Mesendoderm (in vitro differentiated cells): ENCODE measurements around the gene AGAP1.

ENCODE experiments used
- DNase-seq: peaks from one replicate; pipeline ENCODE4 v3.0.0; 2013
- H2AK5ac ChIP-seq: 2 replicates; pipeline ENCODE4 v1.6.1; 2013; ENCODE audit warnings: low read length, inconsistent platforms
- H2BK120ac ChIP-seq: 2 replicates; pipeline ENCODE4 v1.6.1; 2013; ENCODE audit warnings: low read depth, mild to moderate bottlenecking, low read length, moderate library complexity, mixed read lengths
- H2BK15ac ChIP-seq: replicated peaks from 2 replicates; pipeline ENCODE4 v1.6.1; 2013; ENCODE audit warnings: low read depth, mild to moderate bottlenecking, moderate library complexity
- H2BK5ac ChIP-seq: 2 replicates; pipeline ENCODE4 v1.6.1; 2013; ENCODE audit warnings: low read length, inconsistent platforms
- H3K18ac ChIP-seq: 2 replicates; pipeline ENCODE4 v1.6.1; 2013; ENCODE audit warnings: mild to moderate bottlenecking, low read length, mixed read lengths
- H3K23ac ChIP-seq: one replicate; pipeline ENCODE4 v1.6.1; 2013; ENCODE audit warnings: low read length
- H3K27ac ChIP-seq: 2 replicates; pipeline ENCODE4 v1.5.1; 2013; ENCODE audit warnings: low read depth, mild to moderate bottlenecking, inconsistent platforms, low read length, moderate library complexity
- H3K27me3 ChIP-seq: 2 replicates; pipeline ENCODE4 v1.6.1; 2013; ENCODE audit warnings: low read length, control low read depth, mild to moderate bottlenecking, inconsistent platforms; ENCODE audit not compliant: insufficient read depth, poor library complexity
- H3K36me3 ChIP-seq: 2 replicates; pipeline ENCODE4 v1.6.1; 2013; ENCODE audit warnings: low read length, inconsistent platforms; ENCODE audit not compliant: control insufficient read depth, insufficient read depth
- H3K4ac ChIP-seq: one replicate; pipeline ENCODE4 v1.6.1; 2013; ENCODE audit warnings: low read depth, mild to moderate bottlenecking, low read length, moderate library complexity
- H3K4me1 ChIP-seq: 2 replicates; pipeline ENCODE4 v1.6.1; 2013; ENCODE audit warnings: low read depth, low read length, inconsistent platforms; ENCODE audit not compliant: control insufficient read depth
- H3K4me2 ChIP-seq: 2 replicates; pipeline ENCODE4 v1.6.1; 2013; ENCODE audit warnings: low read length
- H3K4me3 ChIP-seq: 2 replicates; pipeline ENCODE4 v1.5.1; 2013; ENCODE audit warnings: mild to moderate bottlenecking, low read length
- H3K56ac ChIP-seq: one replicate; pipeline ENCODE4 v1.6.1; 2013; ENCODE audit warnings: low read length
- H3K79me1 ChIP-seq: 2 replicates; pipeline ENCODE4 v1.6.1; 2013; ENCODE audit warnings: low read length, inconsistent platforms
- H3K79me2 ChIP-seq: 2 replicates; pipeline ENCODE4 v1.6.1; 2013; ENCODE audit warnings: mild to moderate bottlenecking, low read length; ENCODE audit not compliant: control insufficient read depth, insufficient read depth
- H3K9ac ChIP-seq: 2 replicates; pipeline ENCODE4 v1.6.1; 2013; ENCODE audit warnings: low read length, inconsistent platforms
- H4K5ac ChIP-seq: one replicate; pipeline ENCODE4 v1.6.1; 2013; ENCODE audit warnings: low read length
- H4K8ac ChIP-seq: one replicate; pipeline ENCODE4 v1.6.1; 2013; ENCODE audit warnings: low read depth, mild to moderate bottlenecking, control low read depth, low read length, moderate library complexity
- WGBS: extraction: QIAGEN DNeasy Blood & Tissue Kit; methylation state at CpG from one replicate; pipeline ENCODE4 v1.1.7; 2013; ENCODE audit warnings: low lambda C conversion rate, missing lambda C conversion rate; ENCODE audit not compliant: insufficient coverage; ENCODE audit errors: extremely low coverage; 5-methylcytosine and 5-hydroxymethylcytosine counted together

Gene AGAP1

DNA sequence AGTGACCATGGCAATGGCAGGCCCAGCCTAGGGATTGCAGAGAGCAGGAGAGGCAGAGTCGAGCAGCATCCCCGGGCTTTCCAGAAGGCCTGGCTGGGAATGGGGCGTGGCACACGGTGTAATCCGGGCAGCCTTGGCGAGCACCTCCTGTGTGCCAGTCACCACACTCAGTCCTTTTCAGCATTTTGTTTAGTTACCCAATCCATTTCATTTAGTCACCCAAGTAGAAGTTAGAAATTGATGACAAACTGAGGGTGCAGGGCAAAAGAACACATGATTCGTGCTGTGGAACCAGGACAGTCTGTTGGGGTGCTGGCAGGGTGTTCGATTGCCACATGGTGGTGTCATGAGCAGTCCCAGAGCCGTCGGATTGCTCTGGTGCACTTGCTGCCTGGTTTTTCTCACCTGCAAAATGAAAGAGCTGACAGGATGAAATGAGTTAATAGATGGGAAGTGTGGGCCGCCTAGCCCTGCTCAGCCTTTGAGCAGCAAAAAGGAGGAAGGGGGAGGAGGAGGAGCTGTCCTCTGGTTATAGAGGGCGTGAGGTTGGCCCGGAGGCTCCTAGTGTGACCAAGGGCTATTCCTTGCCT lies 299.4 kb downstream of the AGAP1 start:
- Histone ChIP-seq H3K4me2 (no peak overlapping the region), H4K5ac (no peak overlapping the region), H3K36me3 (no peaks in the 10 kb centered on the region), H3K27me3 (no peaks in the 10 kb centered on the region), H3K4me1 (no peaks in the 10 kb centered on the region), H4K8ac (no peak overlapping the region), H2BK5ac (no peak overlapping the region), H2AK5ac (no peak overlapping the region), H3K4me3 (no peak overlapping the region), H3K79me1 (no peaks in the 10 kb centered on the region), H3K18ac (no peak overlapping the region), H3K56ac (no peak overlapping the region), H3K23ac (no peak overlapping the region), H3K27ac (no peak overlapping the region), H3K79me2 (no peaks in the 10 kb centered on the region), H3K9ac (no peak overlapping the region), H3K4ac (no peak overlapping the region), H2BK120ac (no peak overlapping the region), H2BK15ac (no peak overlapping the region)
- WGBS = no CpG with 5 or more reads among the region's 13 CpGs
- DNase-seq = peak; percentile 51

DNA sequence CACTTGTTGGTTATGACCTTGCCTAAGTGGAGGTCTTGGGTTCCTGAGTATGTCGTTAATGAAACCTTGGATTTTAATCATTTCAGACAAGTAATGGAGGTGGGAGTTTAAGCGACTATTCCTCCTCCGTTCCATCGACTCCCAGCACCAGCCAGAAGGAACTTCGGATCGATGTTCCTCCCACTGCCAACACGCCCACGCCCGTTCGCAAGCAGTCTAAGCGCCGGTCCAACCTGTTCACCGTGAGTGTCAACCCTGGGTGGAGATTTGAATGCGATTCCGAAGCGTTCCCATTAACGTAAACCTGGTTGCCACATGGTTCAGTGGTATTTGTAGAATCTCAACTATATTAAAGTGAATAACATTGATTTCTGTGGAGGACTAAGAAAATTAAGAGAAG lies 305.4 kb downstream of the AGAP1 start:
- Histone ChIP-seq H3K4me2 (no peak overlapping the region), H2BK120ac (no peak overlapping the region), H3K79me2 (no peaks in the 10 kb centered on the region), H3K79me1 (no peaks in the 10 kb centered on the region), H3K4me3 (no peak overlapping the region), H3K9ac (no peak overlapping the region), H3K27ac (no peak overlapping the region), H4K5ac (no peak overlapping the region), H2AK5ac (no peak overlapping the region), H2BK15ac (no peak overlapping the region), H3K4ac (no peak overlapping the region), H4K8ac (no peak overlapping the region), H3K27me3 (no peaks in the 10 kb centered on the region), H2BK5ac (no peak overlapping the region), H3K36me3 (no peaks in the 10 kb centered on the region), H3K4me1 (no peaks in the 10 kb centered on the region), H3K23ac (no peak overlapping the region), H3K56ac (no peak overlapping the region), H3K18ac (no peak overlapping the region)
- no peak for DNase-seq
- WGBS = no CpG with 5 or more reads among the region's 17 CpGs

DNA sequence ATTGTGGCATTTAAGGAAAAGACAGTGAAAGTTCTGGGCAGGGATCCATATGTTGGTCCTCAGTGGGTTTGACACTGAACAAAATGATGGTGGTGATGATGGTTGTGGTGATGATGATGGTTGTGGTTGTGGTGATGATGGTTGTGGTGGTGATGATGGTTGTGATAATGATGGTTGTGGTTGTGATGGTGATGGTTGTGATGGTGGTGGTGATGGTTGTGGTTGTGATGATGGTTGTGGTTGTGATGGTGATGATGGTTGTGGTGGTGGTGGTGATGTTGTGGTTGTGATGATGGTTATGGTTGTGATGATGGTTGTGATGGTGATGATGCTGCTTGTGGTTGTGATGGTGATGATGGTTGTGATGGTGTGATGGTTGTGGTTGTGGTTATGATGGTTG lies 308.7 kb downstream of the AGAP1 start:
- H4K5ac ChIP-seq = no peak overlapping the region
- H4K8ac ChIP-seq = no peak overlapping the region
- no peak overlapping the region for H3K4me3 ChIP-seq
- no peak overlapping the region for H3K4me2 ChIP-seq
- H3K9ac ChIP-seq = no peak overlapping the region
- H3K27me3 ChIP-seq = no peaks in the 10 kb centered on the region
- no peak overlapping the region for H2BK120ac ChIP-seq
- DNase-seq = no peak
- no peak overlapping the region for H3K18ac ChIP-seq
- no peak overlapping the region for H2BK5ac ChIP-seq
- H3K23ac ChIP-seq = no peak overlapping the region
- no peaks in the 10 kb centered on the region for H3K79me1 ChIP-seq
- H2AK5ac ChIP-seq = no peak overlapping the region
- H3K4ac ChIP-seq = no peak overlapping the region
- H3K79me2 ChIP-seq = no peaks in the 10 kb centered on the region
- H2BK15ac ChIP-seq = no peak overlapping the region
- no peaks in the 10 kb centered on the region for H3K36me3 ChIP-seq
- H3K4me1 ChIP-seq = no peaks in the 10 kb centered on the region
- H3K27ac ChIP-seq = no peak overlapping the region
- H3K56ac ChIP-seq = no peak overlapping the region

- H3K4me3 ChIP-seq = no peak overlapping the region
- H3K4me1 ChIP-seq = no peaks in the 10 kb centered on the region
- H2AK5ac ChIP-seq = no peak overlapping the region
- no peak overlapping the region for H2BK120ac ChIP-seq
- H3K9ac ChIP-seq = no peak overlapping the region
- no peak overlapping the region for H3K4ac ChIP-seq
- no peak overlapping the region for H3K23ac ChIP-seq
- H3K79me2 ChIP-seq = no peaks in the 10 kb centered on the region
- no peaks in the 10 kb centered on the region for H3K36me3 ChIP-seq
- H2BK5ac ChIP-seq = no peak overlapping the region
- H3K4me2 ChIP-seq = no peak overlapping the region
- no peak overlapping the region for H3K27ac ChIP-seq
- no CpG with 5 or more reads among the region's 1 CpG for WGBS
- H3K18ac ChIP-seq = no peak overlapping the region
- H3K79me1 ChIP-seq = no peaks in the 10 kb centered on the region
- no peak overlapping the region for H4K8ac ChIP-seq
- no peaks in the 10 kb centered on the region for H3K27me3 ChIP-seq
- no peak overlapping the region for H3K56ac ChIP-seq
- DNase-seq = no peak
- H4K5ac ChIP-seq = no peak overlapping the region
- H2BK15ac ChIP-seq = no peak overlapping the region
Measured at GRCh38 chr2:235803028-235803427, 309.2 kb downstream of the AGAP1 start.

DNA sequence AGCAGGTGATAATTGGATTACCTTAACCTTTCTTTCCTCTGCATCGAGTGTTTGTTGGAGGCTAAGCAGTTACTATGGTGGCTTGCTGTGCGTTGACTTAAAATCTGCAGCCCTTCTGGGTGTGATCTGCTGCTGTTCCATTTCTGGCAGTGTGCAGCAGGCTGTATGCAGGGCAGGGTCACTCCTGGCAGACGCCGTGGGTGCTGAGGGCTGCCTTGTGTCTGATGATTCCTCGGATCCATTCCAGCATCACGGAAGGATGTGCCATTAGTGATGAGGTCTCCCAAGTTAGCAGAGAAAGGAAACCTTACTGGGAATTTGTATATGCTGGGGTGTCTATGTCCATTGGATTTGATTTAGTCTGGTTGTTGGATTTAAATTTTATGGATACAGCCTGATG lies 310.8 kb downstream of the AGAP1 start:
- WGBS = no CpG with 5 or more reads among the region's 6 CpGs
- no peak overlapping the region for H3K4me3 ChIP-seq
- no peaks in the 10 kb centered on the region for H3K79me1 ChIP-seq
- no peak overlapping the region for H3K9ac ChIP-seq
- no peak overlapping the region for H2BK120ac ChIP-seq
- no peak overlapping the region for H3K4ac ChIP-seq
- H3K36me3 ChIP-seq = no peaks in the 10 kb centered on the region
- H3K79me2 ChIP-seq = no peaks in the 10 kb centered on the region
- DNase-seq = no peak
- H4K8ac ChIP-seq = no peak overlapping the region
- H2BK15ac ChIP-seq = no peak overlapping the region
- H3K27ac ChIP-seq = no peak overlapping the region
- no peak overlapping the region for H3K18ac ChIP-seq
- no peak overlapping the region for H4K5ac ChIP-seq
- H2BK5ac ChIP-seq = no peak overlapping the region
- no peak overlapping the region for H3K56ac ChIP-seq
- no peaks in the 10 kb centered on the region for H3K4me1 ChIP-seq
- H2AK5ac ChIP-seq = no peak overlapping the region
- H3K23ac ChIP-seq = no peak overlapping the region
- H3K27me3 ChIP-seq = no peaks in the 10 kb centered on the region
- no peak overlapping the region for H3K4me2 ChIP-seq

DNA sequence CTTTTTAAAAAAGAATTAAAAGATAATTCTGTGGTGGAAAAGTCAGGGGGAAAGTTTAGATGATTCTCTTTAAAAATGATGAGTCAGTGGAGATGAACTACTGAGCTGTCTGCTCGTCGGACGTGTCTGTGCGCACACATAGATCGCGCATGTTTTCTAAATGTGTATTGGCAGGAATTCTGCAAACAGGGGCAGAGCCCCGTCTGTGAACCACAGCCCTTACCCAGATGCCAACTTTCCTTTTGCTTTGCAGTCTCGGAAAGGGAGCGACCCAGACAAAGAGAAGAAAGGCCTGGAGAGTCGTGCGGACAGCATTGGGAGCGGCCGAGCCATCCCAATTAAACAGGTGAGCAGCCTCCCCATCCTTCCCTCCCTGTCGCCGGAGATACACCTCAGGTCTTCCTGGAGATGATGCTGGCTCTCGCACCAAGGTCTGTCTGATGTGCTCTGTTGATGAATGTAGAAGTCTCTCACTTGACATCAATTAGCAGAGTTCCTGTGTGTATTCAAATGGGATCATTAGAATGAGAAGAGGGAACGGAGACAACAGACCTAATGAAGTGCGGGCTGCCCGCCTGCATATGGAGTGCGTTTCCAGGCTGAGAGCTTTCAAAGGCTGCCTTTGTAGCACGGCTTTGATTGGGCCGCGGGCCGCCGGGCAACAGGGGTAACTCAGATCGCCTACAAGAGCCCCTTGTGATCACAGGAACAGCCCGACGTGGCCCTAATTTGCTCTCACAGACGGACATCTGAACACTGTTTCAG lies 313.3 kb downstream of the AGAP1 start:
- Histone ChIP-seq H4K8ac (no peak overlapping the region), H3K4ac (no peak overlapping the region), H4K5ac (no peak overlapping the region), H2BK15ac (no peak overlapping the region), H3K18ac (no peak overlapping the region), H3K9ac (no peak overlapping the region), H2BK5ac (no peak overlapping the region), H3K79me1 (no peaks in the 10 kb centered on the region), H2BK120ac (no peak overlapping the region), H3K4me1 (peaks cover 2% of the 10 kb centered on the region), H3K27ac (no peak overlapping the region), H3K27me3 (no peaks in the 10 kb centered on the region), H3K4me3 (no peak overlapping the region), H3K4me2 (no peak overlapping the region), H3K36me3 (no peaks in the 10 kb centered on the region), H3K79me2 (no peaks in the 10 kb centered on the region), H2AK5ac (no peak overlapping the region), H3K56ac (no peak overlapping the region), H3K23ac (no peak overlapping the region)
- peak; percentile 14 for DNase-seq
- WGBS = no CpG with 5 or more reads among the region's 29 CpGs
